Smooth muscle cell of the brain vasculature (primary cell): Measurements from ENCODE around the gene DOCK6.
A peak's percentile ranks its signal among the peaks of the same experiment; 100 is the strongest.
"Not testable (repeated sequence)": the region's sequence is repeated elsewhere in the genome, so short reads cannot be mapped to it uniquely, and the experiment has no call there.

Source experiments
- DNase-seq: peaks from one replicate; pipeline ENCODE4 v3.0.0-alpha.2; 2012; ENCODE audit warnings: low read depth, low spot score

DOCK6 gene

GRCh38 chr19:11172576-11172975 is 89.7 kb downstream of the DOCK6 start:
- no peak for DNase-seq

GRCh38 chr19:11171144-11171543 is 91.2 kb downstream of the DOCK6 start:
- DNase-seq, result no peak

GRCh38 chr19:11169896-11170678 is 92.2 kb downstream of the DOCK6 start:
- no peak for DNase-seq

GRCh38 chr19:11168568-11168967 is 93.8 kb downstream of the DOCK6 start:
- DNase-seq, result no peak

- DNase-seq, result no peak
Observed at GRCh38 chr19:11166281-11167142, 95.8 kb downstream of the DOCK6 start.

- no peak for DNase-seq
Observed at GRCh38 chr19:11165486-11166030, 96.8 kb downstream of the DOCK6 start.

- DNase-seq, result no peak
Observed at GRCh38 chr19:11164879-11165406, 97.4 kb downstream of the DOCK6 start.

- DNase-seq, result no peak
Observed at GRCh38 chr19:11164296-11164695, 98.0 kb downstream of the DOCK6 start.

GRCh38 chr19:11160440-11160768 is 101.9 kb downstream of the DOCK6 start:
- not testable (repeated sequence) for DNase-seq

- DNase-seq, result no peak
Observed at GRCh38 chr19:11159598-11160439, 102.5 kb downstream of the DOCK6 start.

GRCh38 chr19:11155373-11156120 is 106.8 kb downstream of the DOCK6 start, which contains the start of gene SPC24:
TSS of gene SPC24 (minus strand) at chr19:11155782. CDS start at chr19:11155776, 6 bp downstream.
- DNase-seq, result peak; percentile 95

GRCh38 chr19:11154683-11155047 is 107.7 kb downstream of the DOCK6 start:
- no peak for DNase-seq

GRCh38 chr19:11152318-11153062 is 109.8 kb downstream of the DOCK6 start:
- peak; percentile 74 for DNase-seq

GRCh38 chr19:11151181-11151580 is 111.1 kb downstream of the DOCK6 start:
- DNase-seq, result peak; percentile 93
